ENCODE measurements around the gene DTD2. TPM values are rescaled to one million over a fixed set of nuclear protein-coding genes. Genes with fewer than 3 reads are reported as not detected.

DTD2 gene
- total and polyA plus RNA-seq, 2 of the 8 experiments (the other 6 are each of a cell fraction or from before 2014, with no cell fraction given) = 12.0 to 19.5 TPM

- Histone ChIP-seq H3K4me3 (ENCODE audit: extremely low read depth in 1 of 4, insufficient read depth in 2 of 4, low read depth in 3 of 4, low read length in 4 of 4) (no peak overlapping the region), H3K9ac (replicated peaks in 1 of 4; ENCODE audit: extremely low read depth in 1 of 4, low read depth in 3 of 4, low read length in 3 of 4) (no peak overlapping the region), H2BK15ac (ENCODE audit: low read length) (no peak overlapping the region), H3K27ac (ENCODE audit: low read depth, low read length) (no peak overlapping the region), H2BK20ac (ENCODE audit: low read length) (no peak overlapping the region), H2BK5ac (ENCODE audit: low read depth, low read length) (no peak overlapping the region), H4K91ac (replicated peaks; ENCODE audit: insufficient read length, low read length) (no peak overlapping the region), H3K23ac (ENCODE audit: insufficient read length) (no peak overlapping the region), H3K4ac (replicated peaks; ENCODE audit: insufficient read length, low read depth, low read length) (no peak overlapping the region), H3K4me2 (ENCODE audit: insufficient read depth in 1 of 2, low read depth in 2 of 2, low read length in 2 of 2) (no peak overlapping the region), H2AK5ac (ENCODE audit: low read depth, low read length) (no peak overlapping the region), H3K9me3 (ENCODE audit: insufficient read depth in 2 of 2, low read depth in 1 of 2, low read length in 1 of 2) (no peaks in the 10 kb centered on the region), H3K14ac (ENCODE audit: insufficient read length) (no peak overlapping the region), H4K5ac (ENCODE audit: insufficient read length, low read depth, low read length) (no peak overlapping the region), H3K56ac (replicated peaks; ENCODE audit: insufficient read length, low read depth, low read length) (no peak overlapping the region), H2BK12ac (ENCODE audit: low read depth, low read length) (no peak overlapping the region), H3K79me1 (ENCODE audit: low read depth, low read length) (no peaks in the 10 kb centered on the region), H2BK120ac (replicated peaks; ENCODE audit: low read depth, low read length) (no peak overlapping the region), H2AFZ (ENCODE audit: low read length) (no peak overlapping the region), H3K79me2 (ENCODE audit: control insufficient read depth in 1 of 2, insufficient read depth in 2 of 2, low read length in 2 of 2) (no peaks in the 10 kb centered on the region), H3K36me3 (ENCODE audit: control insufficient read depth in 2 of 4, insufficient read depth in 4 of 4, low read length in 3 of 4) (peaks cover 0 to 17% (median 3%) of the 10 kb centered on the region in 4 experiments; a peak in 3 of 8 replicates), H3K23me2 (ENCODE audit: low read depth, low read length) (no peaks in the 10 kb centered on the region), H3K27me3 (replicated peaks in 1 of 4; ENCODE audit: control insufficient read depth in 3 of 4, extremely low read depth in 1 of 4, insufficient read depth in 3 of 4, low read length in 3 of 4) (peaks cover 0 to 1% (median 0%) of the 10 kb centered on the region in 4 experiments; a peak in 1 of 7 replicates), H4K20me1 (replicated peaks in 1 of 2; ENCODE audit: control insufficient read depth in 1 of 2, insufficient read depth in 2 of 2, low read length in 2 of 2) (no peaks in the 10 kb centered on the region), H3K18ac (ENCODE audit: extremely low read depth, low read length) (no peak overlapping the region), H3K4me1 (replicated peaks in 1 of 4; ENCODE audit: control insufficient read depth in 3 of 4, insufficient read depth in 4 of 4, low read length in 3 of 4) (no peaks in the 10 kb centered on the region), H4K8ac (ENCODE audit: extremely low read depth, insufficient read depth, low read length) (no peak overlapping the region)
- POLR2A ChIA-PET (ENCODE audit: partially characterized antibody) = no interaction called here
- 87% methylated on average over 2 of the region's 2 CpGs; no CpG with 5 or more reads in 1 of the 2 experiments for WGBS, 2 experiments (ENCODE audit: extremely low coverage in 1 of 2, insufficient coverage in 1 of 2, insufficient read length in 1 of 2, insufficient replicate concordance in 2 of 2, low coverage in 1 of 2, low lambda C conversion rate in 2 of 2, missing lambda C conversion rate in 1 of 2)
- FAIRE-seq (no peak), DNase-seq (ENCODE audit: low read depth in 1 of 2, low spot score in 2 of 2) (no peak)
- CTCF ChIA-PET (ENCODE audit: partially characterized antibody) = interaction anchor here (0.6 to 4.2 kb wide), 14 partner anchors 16 to 800 kb away, joined by 3 to 14 read pairs (median 3); partner anchors contain the start of gene HEATR5A
- peak in 1 of 3 experiments; percentile 39; a peak in 2 of 4 replicates for TF ChIP-seq CTCF (IDR thresholded peaks at IDR 0.05; ENCODE audit: control extremely low read depth in 1 of 3, insufficient read depth in 1 of 3, low read depth in 1 of 3, low read length in 3 of 3)
- TF ChIP-seq JUND (IDR thresholded peaks at IDR 0.05; ENCODE audit: low read length) = no peak
- peak; percentile 43 to 48 for TF ChIP-seq RAD21 (IDR thresholded peaks at IDR 0.05 in 1 of 2, conservative IDR thresholded peaks at IDR 0.05 in 1 of 2; ENCODE audit: low read depth in 2 of 2, low read length in 2 of 2)
These were observed 7.2 kb downstream of the DTD2 start for GRCh38 chr14:31449971-31450610.
